ENCODE measurements around the gene AGL. TPM values are rescaled to one million over a fixed set of nuclear protein-coding genes. Genes with fewer than 3 reads are reported as not detected.

The AGL gene
- total and polyA plus RNA-seq, 2 of the 13 experiments (the other 11 are each of a cell fraction or from before 2014, with no cell fraction given), result 4.3 to 13.1 TPM

- TF ChIP-seq HOXA7 (CRISPR knock-in tag; IDR thresholded peaks at IDR 0.05), result no peak
- no peak for TF ChIP-seq MLX (CRISPR knock-in tag; IDR thresholded peaks at IDR 0.05)
- TF ChIP-seq ZFP37 (CRISPR knock-in tag; IDR thresholded peaks at IDR 0.05; ENCODE audit: borderline replicate concordance), result peak; percentile 69; the same call in 1 of the 2 replicates
- TF ChIP-seq ZNF577 (CRISPR knock-in tag; IDR thresholded peaks at IDR 0.05; ENCODE audit: borderline replicate concordance, low read depth), result peak; percentile 57; the same call in 1 of the 2 replicates
- TF ChIP-seq RFX3 (CRISPR knock-in tag; IDR thresholded peaks at IDR 0.05), result peak; percentile 50; the same call in 1 of the 2 replicates
- TF ChIP-seq ZNF569 (CRISPR knock-in tag; IDR thresholded peaks at IDR 0.05; ENCODE audit: borderline replicate concordance), result 0 out of 2 replicates have a peak, but pooled peaks have one; percentile 96
- TF ChIP-seq MXD1 (CRISPR knock-in tag; IDR thresholded peaks at IDR 0.05), result peak; percentile 98
- TF ChIP-seq FOXJ3 (CRISPR knock-in tag; IDR thresholded peaks at IDR 0.05; ENCODE audit: borderline replicate concordance), result peak; percentile 84
- peak; percentile 36; the same call in 1 of the 2 replicates for TF ChIP-seq KLF11 (CRISPR knock-in tag; IDR thresholded peaks at IDR 0.05)
- TF ChIP-seq HNRNPL (IDR thresholded peaks at IDR 0.05; ENCODE audit: low read depth, low read length), result peak; percentile 82
- peak; percentile 98 for TF ChIP-seq GABPB1 (CRISPR knock-in tag; IDR thresholded peaks at IDR 0.05)
- no peak for TF ChIP-seq HNF1A (IDR thresholded peaks at IDR 0.05; ENCODE audit: low read depth)
- peak; percentile 84; the same call in 1 of the 2 replicates for TF ChIP-seq HNF1A (CRISPR knock-in tag; IDR thresholded peaks at IDR 0.05; ENCODE audit: borderline replicate concordance)
- peak; percentile 85 for TF ChIP-seq ZSCAN9 (CRISPR knock-in tag; IDR thresholded peaks at IDR 0.05; ENCODE audit: borderline replicate concordance)
- peak; percentile 94 for TF ChIP-seq ZNF234 (CRISPR knock-in tag; conservative IDR thresholded peaks at IDR 0.05)
- no peak for TF ChIP-seq CHD4 (IDR thresholded peaks at IDR 0.05; ENCODE audit: borderline replicate concordance, low read length)
- TF ChIP-seq JARID2 (CRISPR knock-in tag; IDR thresholded peaks at IDR 0.05; ENCODE audit: insufficient replicate concordance), result peak; percentile 78
- peak; percentile 77 for TF ChIP-seq AGO1 (IDR thresholded peaks at IDR 0.05; ENCODE audit: low read depth, low read length, poor library complexity, severe bottlenecking)
- TF ChIP-seq HNRNPH1 (optimal IDR thresholded peaks at IDR 0.05; ENCODE audit: low read depth, low read length), result no peak
- peak; percentile 84 for TF ChIP-seq ZC3H13 (CRISPR knock-in tag; IDR thresholded peaks at IDR 0.05)
- peak; percentile 89 for TF ChIP-seq ZNF883 (CRISPR knock-in tag; IDR thresholded peaks at IDR 0.05; ENCODE audit: not compliant biosample characterization)
- TF ChIP-seq NBN (conservative IDR thresholded peaks at IDR 0.05), result no peak
- no peak; the same call in 1 of the 2 replicates for TF ChIP-seq ELK4 (CRISPR knock-in tag; IDR thresholded peaks at IDR 0.05; ENCODE audit: borderline replicate concordance)
- peak; percentile 91 for TF ChIP-seq ISL2 (CRISPR knock-in tag; IDR thresholded peaks at IDR 0.05)
Measured at GRCh38 chr1:99969729-99970621, 119.8 kb downstream of the AGL start, which contains the start of gene SLC35A3 (continued).

Data from HepG2 (cell line).